Activated CD8-positive, alpha-beta memory T cell treated with anti-CD3 and anti-CD28 coated beads for 48 hours (primary cell): ENCODE results near the gene SORCS1.

Source experiments
- DNase-seq, 3 experiments: peaks; one replicate each; pipeline ENCODE4 v3.0.0-alpha.2; 2020; ENCODE audit warnings: low read depth in 2 of 3, low spot score in 2 of 3

The SORCS1 gene

GRCh38 chr10:106557053-106557452, 607.5 kb downstream of the SORCS1 start:
- DNase-seq, result no peak

GRCh38 chr10:106555599-106555998, 608.9 kb downstream of the SORCS1 start:
- no peak for DNase-seq

- no peak for DNase-seq
Observed at GRCh38 chr10:106551501-106552062, 612.9 kb downstream of the SORCS1 start.

GRCh38 chr10:106548832-106549231, 615.7 kb downstream of the SORCS1 start:
- no peak for DNase-seq

DNA sequence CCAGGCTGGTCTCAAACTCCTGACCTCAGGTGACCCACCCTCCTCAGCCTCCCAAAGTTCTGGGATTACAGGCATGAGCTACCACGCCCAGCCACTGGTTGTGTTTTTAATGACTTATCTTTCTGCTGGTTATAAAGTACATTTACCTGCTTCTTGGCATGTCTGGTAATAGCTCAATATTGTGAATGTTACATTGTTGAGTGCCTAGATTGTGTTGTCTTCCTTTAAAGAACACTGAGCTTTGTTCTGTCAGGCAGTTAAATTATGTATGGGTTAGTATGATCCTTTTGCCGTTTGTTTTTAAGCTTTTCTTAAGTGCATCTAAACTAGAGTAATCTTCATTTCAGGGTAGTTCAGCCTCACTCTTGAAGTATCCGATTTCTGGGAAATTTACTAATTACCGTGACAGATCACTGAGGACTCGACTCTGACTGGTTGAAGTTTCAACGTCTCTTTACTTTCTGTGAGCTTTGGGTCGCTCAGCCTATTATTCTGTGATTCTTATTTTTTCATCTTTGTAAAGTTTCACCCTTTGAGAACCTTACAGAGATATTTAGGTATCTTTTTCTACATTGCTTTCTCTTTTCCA, 617.4 kb downstream of the SORCS1 start:
- no peak for DNase-seq

- DNase-seq, result no peak
Observed at GRCh38 chr10:106542461-106542860, 622.0 kb downstream of the SORCS1 start.

- no peak for DNase-seq
Observed at GRCh38 chr10:106540645-106541044, 623.9 kb downstream of the SORCS1 start.

GRCh38 chr10:106537866-106538265, 626.6 kb downstream of the SORCS1 start:
- no peak for DNase-seq

GRCh38 chr10:106535304-106535953, 629.1 kb downstream of the SORCS1 start:
- no peak for DNase-seq

DNA sequence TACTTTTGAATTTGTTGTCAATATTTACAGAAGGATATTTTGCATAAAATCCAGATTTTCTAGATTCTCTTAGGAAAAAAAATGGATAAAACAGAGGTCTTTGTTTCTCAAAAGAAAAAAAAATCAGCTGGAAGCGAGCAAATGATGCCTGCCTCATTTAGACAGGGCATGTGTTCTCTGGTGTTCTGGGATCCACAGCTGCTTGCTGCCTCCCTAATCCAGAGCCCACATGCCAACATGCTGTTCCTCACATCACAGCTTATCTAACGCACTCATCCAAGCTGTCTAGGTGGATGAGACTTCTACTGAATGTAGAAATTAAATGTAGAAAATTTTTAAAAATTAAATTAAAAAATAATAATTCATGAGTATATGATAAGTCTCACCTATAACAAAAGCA, 630.1 kb downstream of the SORCS1 start:
- DNase-seq, result no peak

GRCh38 chr10:106528702-106529101, 635.8 kb downstream of the SORCS1 start:
- no peak for DNase-seq

DNA sequence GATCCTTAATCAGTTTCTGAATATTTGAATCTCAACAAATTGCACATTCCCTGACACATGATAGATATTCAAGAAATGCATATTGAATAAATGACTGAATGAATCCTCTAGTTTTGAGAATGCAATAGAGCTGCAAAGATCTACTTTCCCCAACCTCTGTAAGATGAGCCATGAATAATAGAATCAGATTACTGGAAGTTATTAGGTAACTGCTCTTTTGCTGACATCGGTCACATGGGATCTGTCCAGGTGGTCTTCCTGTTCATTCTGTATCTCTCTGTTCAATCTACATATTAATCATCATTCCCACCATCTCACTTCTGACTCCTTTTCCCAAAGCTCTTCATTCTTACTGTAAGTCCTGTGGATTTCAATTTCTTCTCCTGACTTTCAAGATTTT, 638.7 kb downstream of the SORCS1 start:
- DNase-seq, result no peak
